ENCODE measurements around the gene BRCA2. TPM values are rescaled to one million over a fixed set of nuclear protein-coding genes. Genes with fewer than 3 reads are reported as not detected.

Gene BRCA2
- total RNA-seq, 2 donors from 2014 or later, result 0.66 to 1.0 TPM

DNA sequence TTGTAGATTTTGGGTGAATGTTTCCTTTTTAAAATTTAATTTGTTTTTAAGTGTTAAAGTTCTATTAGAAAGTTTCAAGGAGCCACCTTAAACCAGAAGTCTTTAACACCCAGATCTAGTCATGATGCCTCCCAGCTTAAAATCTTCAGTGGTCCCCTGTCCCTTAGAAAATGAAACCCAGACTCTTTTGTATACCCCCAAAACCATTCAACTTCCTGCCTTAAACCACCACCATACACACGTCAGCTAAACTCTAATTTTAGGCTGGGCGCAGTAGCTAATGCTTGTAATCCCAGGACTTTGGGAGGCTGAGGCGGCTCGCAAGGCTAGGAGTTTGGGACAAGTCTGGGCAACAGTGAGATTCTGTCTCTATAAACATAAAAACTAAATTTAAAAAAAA is 74.7 kb downstream of the BRCA2 start:
- TF ChIP-seq, protein P1, sequence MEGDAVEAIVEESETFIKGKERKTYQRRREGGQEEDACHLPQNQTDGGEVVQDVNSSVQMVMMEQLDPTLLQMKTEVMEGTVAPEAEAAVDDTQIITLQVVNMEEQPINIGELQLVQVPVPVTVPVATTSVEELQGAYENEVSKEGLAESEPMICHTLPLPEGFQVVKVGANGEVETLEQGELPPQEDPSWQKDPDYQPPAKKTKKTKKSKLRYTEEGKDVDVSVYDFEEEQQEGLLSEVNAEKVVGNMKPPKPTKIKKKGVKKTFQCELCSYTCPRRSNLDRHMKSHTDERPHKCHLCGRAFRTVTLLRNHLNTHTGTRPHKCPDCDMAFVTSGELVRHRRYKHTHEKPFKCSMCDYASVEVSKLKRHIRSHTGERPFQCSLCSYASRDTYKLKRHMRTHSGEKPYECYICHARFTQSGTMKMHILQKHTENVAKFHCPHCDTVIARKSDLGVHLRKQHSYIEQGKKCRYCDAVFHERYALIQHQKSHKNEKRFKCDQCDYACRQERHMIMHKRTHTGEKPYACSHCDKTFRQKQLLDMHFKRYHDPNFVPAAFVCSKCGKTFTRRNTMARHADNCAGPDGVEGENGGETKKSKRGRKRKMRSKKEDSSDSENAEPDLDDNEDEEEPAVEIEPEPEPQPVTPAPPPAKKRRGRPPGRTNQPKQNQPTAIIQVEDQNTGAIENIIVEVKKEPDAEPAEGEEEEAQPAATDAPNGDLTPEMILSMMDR (IDR thresholded peaks at IDR 0.05), result no peak
- TF ChIP-seq POLR2A (IDR thresholded peaks at IDR 0.05), result no peak
- Histone ChIP-seq H3K36me3 (replicated peaks in 1 of 2; ENCODE audit: insufficient read depth in 1 of 2, low read depth in 2 of 2) (no peaks in the 10 kb centered on the region), H3K4me1 (no peaks in the 10 kb centered on the region), H3K27me3 (no peaks in the 10 kb centered on the region), H3K27ac (no peak overlapping the region), H3K4me3 (no peak overlapping the region), H3K9me3 (no peaks in the 10 kb centered on the region)
- 87 to 92% methylated on average over 4 of the region's 4 CpGs for WGBS, 2 donors
- DNase-seq, result no peak
- intact Hi-C loops (cut with DNase I), result no loop called here
- no peak for ATAC-seq

DNA sequence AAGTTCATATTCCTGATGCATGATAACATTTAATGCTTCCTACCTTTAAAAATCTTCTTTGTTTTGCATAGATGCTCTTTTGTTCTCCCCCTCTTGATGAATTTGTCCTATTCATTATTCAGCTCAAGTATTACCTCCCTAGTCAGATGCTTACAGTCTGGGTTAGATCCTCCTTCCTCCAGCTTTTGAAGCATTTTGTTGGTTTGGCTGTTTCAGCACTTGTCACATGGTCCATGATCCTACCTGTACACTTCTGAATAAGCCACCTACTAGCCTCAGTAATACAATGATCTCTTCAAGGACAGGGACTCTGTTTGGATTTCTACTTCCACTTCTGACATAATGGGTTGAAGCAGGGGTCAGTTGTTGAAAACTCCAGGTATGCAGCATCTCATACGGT is 75.2 kb downstream of the BRCA2 start:
- 80 to 85% methylated on average over 1 of the region's 1 CpG for WGBS, 2 donors
- no peak for DNase-seq
- Histone ChIP-seq H3K4me1 (no peaks in the 10 kb centered on the region), H3K27ac (no peak overlapping the region), H3K27me3 (no peaks in the 10 kb centered on the region), H3K9me3 (no peaks in the 10 kb centered on the region), H3K36me3 (replicated peaks in 1 of 2; ENCODE audit: insufficient read depth in 1 of 2, low read depth in 2 of 2) (no peaks in the 10 kb centered on the region), H3K4me3 (no peak overlapping the region)
- TF ChIP-seq, protein P1 (IDR thresholded peaks at IDR 0.05), result no peak
- TF ChIP-seq POLR2A (IDR thresholded peaks at IDR 0.05), result no peak
- no peak for ATAC-seq
- intact Hi-C loops (cut with DNase I), result no loop called here

DNA sequence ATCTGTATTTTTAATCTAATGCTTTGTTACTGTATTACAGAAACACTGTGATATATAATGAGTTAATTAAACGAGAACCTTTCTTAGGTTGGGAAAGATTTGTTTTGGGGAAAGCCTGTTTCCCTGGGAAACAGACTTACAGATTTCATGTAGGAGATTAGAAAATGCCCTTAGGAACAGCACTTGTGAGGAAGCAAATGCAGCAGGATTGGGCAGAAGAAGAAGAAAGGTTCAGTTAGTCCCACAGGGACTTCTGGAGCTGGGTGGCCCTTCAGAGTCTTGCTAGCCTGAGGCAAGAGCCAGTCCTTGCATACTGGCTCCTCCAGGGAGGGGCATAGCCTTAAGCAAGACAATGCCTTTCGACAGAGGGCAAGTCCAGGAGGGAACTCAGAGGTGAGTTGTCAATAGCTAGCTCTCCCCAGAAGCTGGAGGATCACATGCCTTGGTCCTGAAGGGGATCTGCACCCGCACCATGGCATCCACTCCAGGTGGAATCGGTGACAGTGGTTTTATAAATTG is 75.9 kb downstream of the BRCA2 start:
- WGBS, 2 donors, result 76 to 79% methylated on average over 3 to 4 of the region's 4 CpGs
- Histone ChIP-seq H3K4me3 (no peak overlapping the region), H3K9me3 (no peaks in the 10 kb centered on the region), H3K27me3 (no peaks in the 10 kb centered on the region), H3K4me1 (no peaks in the 10 kb centered on the region), H3K27ac (no peak overlapping the region), H3K36me3 (replicated peaks in 1 of 2; ENCODE audit: insufficient read depth in 1 of 2, low read depth in 2 of 2) (no peaks in the 10 kb centered on the region)
- no peak for TF ChIP-seq POLR2A (IDR thresholded peaks at IDR 0.05)
- TF ChIP-seq, protein P1 (IDR thresholded peaks at IDR 0.05), result no peak
- DNase-seq (no peak), ATAC-seq (no peak)
- intact Hi-C loops (cut with DNase I), result no loop called here

DNA sequence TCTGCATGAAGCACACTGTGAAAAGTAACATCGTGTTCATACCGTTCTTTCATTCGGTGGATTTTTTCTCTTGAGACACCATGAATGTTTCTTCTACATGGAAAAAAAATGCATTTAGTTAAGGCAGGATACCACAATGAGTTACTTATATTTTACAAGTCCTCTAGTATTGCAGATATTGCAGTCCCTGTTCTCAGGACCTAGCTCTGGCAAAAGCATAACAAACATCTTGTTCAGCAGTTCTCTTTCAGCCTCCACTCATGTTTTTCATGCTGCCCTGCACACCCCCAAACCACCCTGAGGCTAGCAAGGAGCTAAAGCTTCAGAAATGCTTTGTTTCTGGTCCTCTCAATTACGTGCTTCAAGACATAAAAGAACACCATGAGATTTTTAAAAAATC is 87.8 kb downstream of the BRCA2 start:
- ATAC-seq, result no peak

DNA sequence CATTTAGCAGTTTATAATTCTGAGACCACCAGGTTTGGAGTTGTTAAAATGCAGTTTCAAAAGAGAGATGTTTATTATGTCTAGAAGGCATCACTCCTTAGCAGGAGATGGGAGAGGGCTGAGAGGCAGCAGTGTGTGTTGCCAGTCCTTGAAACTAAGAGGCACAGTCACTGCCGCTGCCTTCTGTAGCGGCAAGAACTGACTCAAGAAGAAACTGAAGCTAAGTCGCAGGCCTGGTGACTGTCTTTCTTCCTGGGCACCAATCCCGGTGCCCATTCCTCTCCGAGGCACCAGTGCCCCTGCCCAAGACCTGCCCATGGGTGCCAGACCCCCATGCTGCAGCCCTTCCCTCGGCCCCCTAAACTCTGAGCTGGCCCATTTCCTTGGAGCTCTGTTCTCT is 92.5 kb downstream of the BRCA2 start:
- no peaks in the 10 kb centered on the region for H3K9me3 ChIP-seq
- no peaks in the 10 kb centered on the region for H3K27me3 ChIP-seq
- 85 to 89% methylated on average over 4 to 6 of the region's 6 CpGs for WGBS, 2 donors
- no peak overlapping the region for H3K4me3 ChIP-seq
- H3K36me3 ChIP-seq (replicated peaks in 1 of 2; ENCODE audit: insufficient read depth in 1 of 2, low read depth in 2 of 2), result peaks cover 0 to 1% of the 10 kb centered on the region in 2 donors
- DNase-seq (no peak), ATAC-seq (no peak)
- TF ChIP-seq, protein P1 (IDR thresholded peaks at IDR 0.05), result no peak
- no peak for TF ChIP-seq POLR2A (IDR thresholded peaks at IDR 0.05)
- H3K27ac ChIP-seq, result no peak overlapping the region
- intact Hi-C loops (cut with DNase I), result no loop called here
- H3K4me1 ChIP-seq, result no peaks in the 10 kb centered on the region

More for the DNA sequence above, 87.8 kb downstream of the BRCA2 start:
- WGBS, 2 donors, result 93 to 95% methylated on average over 4 of the region's 4 CpGs
- Histone ChIP-seq H3K27me3 (no peaks in the 10 kb centered on the region), H3K27ac (no peak overlapping the region), H3K4me3 (no peak overlapping the region), H3K9me3 (no peaks in the 10 kb centered on the region), H3K4me1 (no peaks in the 10 kb centered on the region), H3K36me3 (replicated peaks in 1 of 2; ENCODE audit: insufficient read depth in 1 of 2, low read depth in 2 of 2) (peaks cover 0 to 1% of the 10 kb centered on the region in 2 donors)
- no peak for DNase-seq
- intact Hi-C loops (cut with DNase I), result no loop called here
- no peak for TF ChIP-seq POLR2A (IDR thresholded peaks at IDR 0.05)
- TF ChIP-seq, protein P1 (IDR thresholded peaks at IDR 0.05), result no peak

All from body of pancreas (tissue), 4 donors.